ENCODE results near the gene MCM3.
A peak's percentile ranks its signal among the peaks of the same experiment; 100 is the strongest.

MCM3 gene

GRCh38 chr6:52284460-52285176, at the start of gene MCM3:
TSS of gene MCM3 (minus strand) at chr6:52284742. CDS start at chr6:52284674, 68 bp downstream.
- peak; percentile 1 for TF ChIP-seq CTCF (IDR thresholded peaks at IDR 0.05; ENCODE audit: insufficient read depth, low read depth, low read length, missing control alignments)
- peak within 1 kb of the TSS; percentile 80 for H3K4me3 ChIP-seq (ENCODE audit: low read length)
- peak; percentile 99 for DNase-seq (ENCODE audit: low read depth)

- no peak for DNase-seq (ENCODE audit: low read depth)
- TF ChIP-seq CTCF (IDR thresholded peaks at IDR 0.05; ENCODE audit: insufficient read depth, low read depth, low read length, missing control alignments), result no peak
- no peak overlapping the region for H3K4me3 ChIP-seq (ENCODE audit: low read length)
Observed at GRCh38 chr6:52333840-52334200, 49.3 kb upstream of the MCM3 start.

GRCh38 chr6:52331793-52332457, 47.4 kb upstream of the MCM3 start:
- no peak for TF ChIP-seq CTCF (IDR thresholded peaks at IDR 0.05; ENCODE audit: insufficient read depth, low read depth, low read length, missing control alignments)
- H3K4me3 ChIP-seq (ENCODE audit: low read length), result no peak overlapping the region

GRCh38 chr6:52330470-52330869, 45.9 kb upstream of the MCM3 start:
- no peak overlapping the region for H3K4me3 ChIP-seq (ENCODE audit: low read length)
- no peak for TF ChIP-seq CTCF (IDR thresholded peaks at IDR 0.05; ENCODE audit: insufficient read depth, low read depth, low read length, missing control alignments)
- DNase-seq (ENCODE audit: low read depth), result peak; percentile 78

More at GRCh38 chr6:52331793-52332457, 47.4 kb upstream of the MCM3 start:
- DNase-seq (ENCODE audit: low read depth), result no peak

GRCh38 chr6:52328729-52329128, 44.2 kb upstream of the MCM3 start:
- no peak for TF ChIP-seq CTCF (IDR thresholded peaks at IDR 0.05; ENCODE audit: insufficient read depth, low read depth, low read length, missing control alignments)
- DNase-seq (ENCODE audit: low read depth), result no peak
- H3K4me3 ChIP-seq (ENCODE audit: low read length), result no peak overlapping the region

- TF ChIP-seq CTCF (IDR thresholded peaks at IDR 0.05; ENCODE audit: insufficient read depth, low read depth, low read length, missing control alignments), result no peak
- no peak overlapping the region for H3K4me3 ChIP-seq (ENCODE audit: low read length)
- no peak for DNase-seq (ENCODE audit: low read depth)
Observed at GRCh38 chr6:52328303-52328662, 43.7 kb upstream of the MCM3 start.

Data from epithelial cell of esophagus (primary cell).